ENCODE results near the gene MAPK13.
"Not testable (repeated sequence)": the region's sequence is repeated elsewhere in the genome, so short reads cannot be mapped to it uniquely, and the experiment has no call there.

Gene MAPK13

DNA sequence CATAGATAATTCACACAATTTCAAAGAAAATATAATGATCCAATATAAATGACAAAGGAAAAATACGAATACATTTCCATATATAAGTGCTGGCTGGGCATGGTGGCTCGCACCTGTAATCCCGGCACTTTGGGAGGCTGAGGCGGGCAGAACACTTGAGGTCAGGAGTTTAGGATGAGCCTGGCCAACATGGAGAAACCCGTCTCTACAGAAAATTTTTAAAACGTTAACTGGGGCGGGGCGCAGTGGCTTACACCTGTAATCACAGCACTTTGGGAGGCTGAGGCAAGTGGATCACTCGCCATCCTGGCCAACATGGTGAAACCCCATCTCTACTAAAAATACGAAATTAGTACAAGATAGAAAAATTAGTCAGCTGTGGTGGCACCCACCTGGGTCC, 14.9 kb upstream of the MAPK13 start:
- no peak for DNase-seq

DNA sequence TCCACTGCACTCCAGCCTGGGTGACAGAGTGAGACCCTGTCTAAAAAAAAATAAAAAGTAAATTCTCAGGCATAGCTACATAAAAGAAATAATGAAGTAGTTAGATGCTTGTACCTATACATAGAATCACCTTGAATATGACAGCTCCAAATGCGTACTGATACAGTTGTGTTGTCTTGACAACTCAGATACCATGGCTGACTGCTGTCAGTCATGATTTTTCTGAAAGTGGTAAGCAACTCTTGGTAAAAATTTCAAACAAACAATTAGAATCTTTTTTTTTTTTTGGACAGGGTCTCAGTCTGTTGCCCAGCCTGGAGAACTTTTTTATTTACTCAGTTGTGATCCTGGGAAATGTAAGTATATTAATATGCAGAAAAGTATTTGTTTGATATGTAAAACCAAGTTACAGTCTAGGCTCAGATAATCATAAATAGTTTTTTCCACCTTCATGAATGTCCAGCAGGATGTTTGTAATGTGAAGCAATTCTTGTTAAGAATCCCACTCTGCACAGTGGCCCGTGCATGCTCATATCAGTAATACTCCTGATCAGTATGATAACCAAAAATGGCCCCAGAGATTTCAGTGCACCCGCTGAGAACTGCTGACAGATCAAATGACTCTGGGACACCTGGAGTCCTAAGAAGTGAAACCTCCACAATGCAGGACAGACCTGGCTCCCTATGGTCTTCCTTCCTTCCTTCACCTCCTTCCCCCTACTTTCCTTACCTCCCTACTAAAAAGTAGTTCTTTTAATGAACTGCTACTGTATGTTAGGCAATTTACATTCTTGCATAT, 14.0 kb upstream of the MAPK13 start:
- DNase-seq, result no peak

DNA sequence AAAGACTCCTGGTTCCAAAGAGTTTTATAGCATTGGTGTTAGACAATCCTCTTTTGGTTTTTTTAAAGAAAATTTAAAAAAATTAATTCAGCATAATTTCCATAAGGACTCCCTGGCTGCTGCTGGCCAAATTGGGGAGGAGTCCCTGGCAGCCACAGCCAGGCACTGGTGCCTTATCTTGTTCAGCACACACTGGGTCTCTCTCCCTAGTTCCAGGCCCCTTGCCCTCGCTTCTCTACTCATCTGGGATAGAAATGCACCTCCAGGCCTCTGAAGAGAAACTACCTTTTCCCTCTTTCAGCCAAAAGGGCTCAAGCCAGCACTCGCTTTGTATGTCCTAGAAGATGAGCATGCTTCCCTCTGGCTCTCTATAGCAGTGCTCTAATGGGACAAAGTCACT, 13.4 kb upstream of the MAPK13 start:
- no peak for DNase-seq

DNA sequence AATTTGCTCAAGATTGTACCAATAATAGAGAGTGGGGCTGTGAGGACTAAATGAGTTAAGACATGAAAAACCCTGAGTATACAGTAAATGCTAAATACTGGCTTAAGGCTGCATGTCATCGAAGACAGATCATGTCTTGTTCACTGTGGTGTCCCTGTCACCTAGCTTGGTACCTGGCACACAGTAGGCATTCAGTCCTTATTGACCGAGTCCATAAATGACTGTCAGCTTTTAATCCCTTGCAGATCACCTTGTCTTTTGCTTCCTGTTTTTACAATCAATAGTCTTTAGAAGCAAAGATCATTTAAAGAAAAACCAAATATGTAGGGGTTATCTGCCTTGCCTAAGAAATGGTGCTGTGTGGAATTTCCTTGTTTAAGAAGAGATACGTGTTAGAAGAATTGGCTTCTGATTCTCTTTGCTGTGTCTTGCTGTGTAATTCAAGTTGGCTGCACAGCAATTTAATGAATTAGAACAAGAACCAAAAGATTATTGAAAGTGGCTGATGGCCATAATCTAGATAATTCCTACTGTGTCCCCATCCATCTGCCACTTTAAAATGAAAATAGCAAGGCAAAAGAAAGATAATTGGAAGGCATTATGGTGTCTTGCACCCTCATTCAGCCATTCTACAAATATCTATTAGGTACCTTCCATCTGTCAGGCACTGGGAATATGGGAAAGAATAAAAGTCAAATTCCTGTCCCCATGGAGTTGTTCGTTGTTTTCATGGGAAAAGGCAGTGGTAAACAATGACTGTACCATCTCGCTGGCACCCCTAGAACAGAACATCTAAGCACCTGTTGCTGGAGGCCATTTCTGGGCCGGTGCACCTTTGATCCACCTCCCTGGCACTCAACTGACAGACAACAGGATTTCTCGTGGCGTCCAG, 12.4 kb upstream of the MAPK13 start:
- no peak for DNase-seq

DNA sequence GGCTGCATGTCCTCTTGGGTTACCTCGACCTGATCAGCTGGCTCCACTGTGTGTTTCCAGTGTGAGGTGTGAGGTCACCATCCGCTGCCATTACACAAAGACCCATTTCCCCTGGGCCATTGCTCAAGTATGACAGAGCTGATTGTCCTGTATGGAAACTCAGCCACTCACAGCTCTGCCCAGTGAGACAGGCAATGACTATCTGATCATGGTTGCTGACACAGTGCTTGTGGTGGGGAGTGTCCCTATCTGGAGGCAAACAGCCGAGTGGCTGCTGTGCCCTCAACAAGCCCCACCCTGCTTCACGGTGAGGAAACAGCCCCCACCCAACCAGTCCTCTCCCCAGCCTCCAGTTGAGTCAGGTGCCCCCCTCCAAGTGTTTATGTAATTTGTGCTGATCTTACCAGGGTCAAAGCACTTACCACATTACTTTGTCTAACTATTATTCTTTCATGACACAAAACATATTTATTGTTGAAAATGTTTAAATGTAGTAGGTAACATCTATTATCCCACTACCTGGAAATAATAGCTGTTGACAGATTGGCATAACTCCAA, 11.7 kb upstream of the MAPK13 start:
- no peak for DNase-seq

DNA sequence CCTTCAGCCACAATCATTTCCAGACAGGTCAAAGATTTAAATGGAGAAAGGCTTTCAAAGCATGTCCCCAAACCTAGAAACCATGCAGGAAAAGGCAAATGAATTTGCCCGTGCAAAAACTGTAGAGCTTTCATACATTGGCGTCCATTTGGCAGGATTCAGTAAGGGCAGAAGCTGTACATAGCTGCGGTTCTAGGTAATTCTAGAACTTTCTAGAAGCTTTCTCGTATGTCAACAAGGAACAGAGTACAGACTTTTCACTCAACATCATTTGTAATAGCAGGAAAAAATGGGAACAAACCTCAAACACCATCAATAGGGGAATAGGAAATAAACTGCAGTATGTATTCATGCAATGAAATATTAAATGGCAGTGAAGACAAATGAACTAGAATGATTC, 11.1 kb upstream of the MAPK13 start:
- DNase-seq, result no peak

DNA sequence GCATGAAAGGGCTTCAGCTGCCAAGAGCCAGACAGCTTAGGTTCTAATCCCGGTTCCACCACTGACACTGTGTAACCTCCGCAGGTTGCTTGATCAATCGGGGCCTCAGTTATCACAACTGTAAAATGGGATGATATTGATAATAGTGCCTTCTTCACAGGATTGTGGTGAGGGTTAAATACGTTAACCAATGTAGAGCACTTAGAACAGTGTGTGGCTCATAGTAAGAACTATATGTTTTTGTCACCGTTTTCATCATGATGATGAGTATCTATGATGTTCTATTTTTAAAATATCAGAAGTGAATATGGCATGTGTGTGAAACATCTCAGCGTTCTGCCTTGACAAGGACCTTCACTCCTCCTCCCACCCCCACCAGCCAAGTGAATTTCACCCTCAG, 10.3 kb upstream of the MAPK13 start:
- DNase-seq, result no peak

DNA sequence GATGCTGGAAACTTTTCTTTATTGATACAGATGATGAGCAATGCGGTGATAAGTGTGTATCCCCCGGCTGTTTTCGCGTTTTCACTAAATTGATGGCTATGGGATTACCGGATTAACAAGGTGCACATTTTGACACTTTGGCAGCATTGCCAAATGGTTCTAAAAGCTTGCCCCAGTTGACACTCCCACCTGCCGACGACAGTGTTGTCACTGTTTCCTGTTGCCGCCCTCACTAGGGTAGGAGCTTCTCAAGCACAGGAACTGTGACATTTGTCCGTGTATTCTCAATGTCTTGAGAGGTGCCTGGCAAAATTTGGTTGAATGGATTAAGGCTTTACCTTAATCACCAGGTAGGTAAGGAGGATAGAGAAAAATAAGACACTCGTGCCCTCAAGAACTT, 9.8 kb upstream of the MAPK13 start:
- DNase-seq, result no peak

DNA sequence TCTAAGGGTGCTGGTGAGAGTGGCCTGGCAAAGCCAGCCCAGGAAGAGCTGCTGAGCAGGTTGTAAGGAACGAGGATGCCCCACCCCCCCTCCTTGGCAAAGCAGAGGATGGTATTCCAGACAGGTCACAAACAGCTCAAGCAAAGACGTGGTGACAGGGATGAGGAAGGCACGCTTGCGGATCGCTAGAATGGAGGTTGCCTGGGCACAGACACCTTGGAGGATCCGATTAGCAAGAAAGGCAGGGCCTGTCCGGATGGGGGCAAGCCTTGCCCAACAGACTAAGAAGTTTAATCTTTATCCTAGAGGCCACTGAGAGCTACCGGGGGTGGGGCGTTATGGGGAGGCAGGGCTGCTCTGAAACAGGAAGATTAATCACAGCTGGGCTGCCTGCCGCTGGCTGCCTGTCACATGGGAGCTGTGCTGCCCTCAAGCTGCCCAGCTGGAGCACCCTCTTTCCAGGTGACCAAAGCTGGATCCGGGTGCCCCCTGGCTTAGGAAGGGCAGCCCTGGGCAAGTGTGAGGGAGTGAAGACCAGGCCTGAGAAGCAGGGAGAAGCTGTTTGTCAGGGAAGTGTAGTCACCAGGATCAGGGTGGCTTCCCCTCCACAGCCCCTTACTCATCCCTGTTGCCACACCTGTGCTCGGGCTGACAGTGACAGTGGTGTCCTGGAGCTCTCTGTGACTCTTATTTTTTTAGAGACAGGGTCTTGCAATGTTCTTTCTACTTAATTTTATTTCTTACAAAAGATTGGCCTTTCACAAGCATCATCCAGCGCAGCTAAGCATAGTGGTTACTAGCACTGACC, 9.1 kb upstream of the MAPK13 start:
- DNase-seq, result no peak

DNA sequence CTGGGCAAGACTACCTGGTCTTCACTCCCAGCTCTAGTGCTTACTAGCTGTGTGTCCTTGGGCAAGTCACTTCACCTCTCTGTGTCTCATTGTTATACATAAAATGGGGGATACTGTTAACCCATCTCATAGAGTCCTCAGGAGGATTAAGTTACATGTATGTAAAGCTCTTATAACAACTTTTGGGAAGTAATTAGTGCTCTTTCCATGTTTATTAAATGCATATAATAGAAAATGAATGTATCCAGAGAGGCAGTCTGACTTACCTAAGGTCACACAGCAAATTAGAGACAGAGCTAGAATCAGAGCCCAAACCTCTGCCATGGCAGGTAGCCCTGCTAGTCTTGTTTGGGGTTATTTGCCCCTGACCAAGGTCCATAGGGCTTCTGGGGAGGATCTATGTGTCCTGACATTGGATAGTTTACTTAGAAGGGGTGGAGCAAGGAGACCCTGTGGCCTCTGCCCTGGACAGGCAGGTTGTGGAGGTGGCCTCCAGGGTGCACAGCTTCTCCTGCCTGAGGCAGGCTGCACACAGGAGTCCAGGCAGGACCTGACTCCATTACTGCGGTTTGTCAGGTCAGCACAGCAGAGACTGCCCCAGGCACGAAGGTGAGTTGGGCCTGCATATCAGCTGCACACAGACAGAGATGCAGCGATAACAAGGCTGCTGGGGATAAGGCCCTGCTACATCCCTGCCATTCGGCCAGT, 8.4 kb upstream of the MAPK13 start:
- no peak for DNase-seq

DNA sequence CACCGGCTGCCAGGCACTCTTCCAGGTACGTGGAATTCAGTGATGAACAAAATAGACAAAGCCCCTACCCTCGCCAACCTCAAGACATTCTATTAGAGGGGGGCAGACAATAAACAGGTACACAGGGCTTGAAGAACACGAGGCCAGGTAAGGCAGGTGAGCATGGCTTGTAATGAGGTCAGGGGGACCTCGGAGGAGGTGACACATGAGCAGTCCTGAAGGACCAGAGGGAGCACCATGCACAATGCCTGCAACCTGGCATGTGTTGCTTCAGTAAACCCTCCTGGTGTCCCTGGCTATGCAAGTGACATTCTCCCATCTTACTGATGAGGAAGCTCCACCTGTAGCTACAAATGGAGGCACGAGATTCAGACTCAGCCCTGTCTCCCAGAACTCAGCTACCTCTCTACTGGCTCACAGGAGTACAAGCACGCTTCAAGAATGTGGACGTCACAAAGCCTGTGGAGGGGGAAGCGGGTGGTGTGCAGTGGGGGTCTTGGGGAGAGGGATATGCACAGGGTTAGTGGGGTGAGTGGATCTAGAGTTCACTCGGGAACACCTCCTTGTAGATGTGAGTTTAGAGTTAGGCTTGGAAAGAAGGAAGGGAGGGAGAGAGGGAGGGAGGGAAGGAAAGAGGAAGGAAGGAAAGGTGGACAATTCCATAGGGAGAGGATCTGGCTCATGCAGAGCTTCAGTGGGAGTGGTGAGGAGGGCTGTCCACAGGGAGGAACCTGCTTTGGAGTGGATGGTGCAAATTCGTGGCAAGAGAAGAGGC, 7.6 kb upstream of the MAPK13 start:
- no peak for DNase-seq

DNA sequence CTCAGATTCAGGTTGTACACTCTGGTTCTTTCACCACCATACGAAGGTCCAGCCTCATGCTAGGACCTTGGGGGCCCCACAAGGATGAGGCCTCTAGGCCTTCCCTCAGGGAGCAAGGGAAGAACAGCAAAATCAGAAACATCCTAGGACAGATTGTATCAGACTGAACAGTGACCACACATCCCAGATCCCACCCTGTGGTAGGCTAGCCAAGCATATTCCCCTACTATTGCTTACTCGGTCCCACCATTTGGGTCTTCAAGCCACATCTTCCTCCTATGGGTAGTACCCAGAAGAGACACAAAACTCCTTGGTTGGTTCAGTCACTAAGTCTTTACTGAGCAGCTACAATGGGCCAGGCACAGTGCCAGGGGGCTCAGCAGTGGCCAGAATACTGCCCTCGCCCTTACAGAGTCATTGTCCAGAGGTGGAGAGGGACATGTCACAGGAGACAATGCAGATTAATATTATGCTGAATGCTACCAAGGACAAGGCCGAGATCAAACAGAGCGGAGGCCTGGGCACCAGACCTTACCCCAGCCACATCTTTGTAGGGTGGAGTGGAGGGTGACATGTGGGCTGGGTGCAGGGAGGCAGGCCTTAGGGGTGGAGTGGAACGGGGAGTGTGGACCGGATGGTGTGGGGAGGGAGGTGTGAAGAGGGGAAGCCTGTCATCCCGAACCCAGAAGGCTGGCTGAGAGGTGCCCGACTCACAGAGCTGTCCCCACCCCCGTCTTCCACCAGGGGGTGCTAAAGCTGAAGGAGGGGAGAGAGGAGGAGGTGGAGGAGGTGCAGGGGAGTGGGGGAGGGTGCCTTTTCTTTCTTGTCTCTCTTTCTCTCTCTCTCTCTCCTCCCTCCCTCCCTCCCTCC, 6.8 kb upstream of the MAPK13 start:
- peak; percentile 77 for DNase-seq

DNA sequence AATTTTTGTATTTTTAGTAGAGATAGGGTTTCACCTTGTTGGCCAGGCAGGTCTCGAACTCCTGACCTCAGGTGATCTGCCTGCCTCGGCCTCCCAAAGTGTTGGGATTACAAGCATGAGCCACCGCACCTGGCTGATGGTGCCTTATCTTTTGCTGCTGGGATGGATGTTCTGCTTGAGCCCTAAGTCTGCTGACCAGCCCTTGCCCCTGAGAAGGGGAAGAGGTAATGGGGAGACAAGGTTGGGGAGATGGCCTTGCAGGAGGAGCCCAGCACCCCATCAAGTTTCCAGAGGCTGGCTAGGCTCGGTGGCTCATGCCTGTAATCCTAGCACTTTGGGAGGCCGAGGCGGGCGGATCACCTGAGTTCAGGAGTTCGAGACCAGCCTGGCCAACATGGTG, 6.0 kb upstream of the MAPK13 start:
- not testable (repeated sequence) for DNase-seq

DNA sequence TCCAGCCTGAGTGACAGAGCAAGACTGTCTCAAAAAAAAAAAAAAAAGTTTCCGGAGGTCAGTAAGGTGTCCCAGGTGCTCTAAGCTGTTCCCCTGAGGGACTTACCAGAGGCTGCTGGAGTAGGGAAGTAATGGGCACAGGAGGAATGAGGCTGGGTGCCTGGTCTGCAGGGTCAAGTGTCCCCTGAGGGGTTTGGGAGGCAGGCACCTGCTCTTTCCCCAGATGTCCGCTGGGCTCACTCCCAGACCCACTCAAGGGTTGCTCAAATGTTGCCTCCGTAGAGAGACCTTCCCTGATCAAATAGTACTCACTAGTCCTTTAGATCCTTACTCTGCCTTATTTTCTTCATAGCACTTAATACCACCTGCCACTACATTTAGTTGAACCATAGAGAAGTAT, 5.4 kb upstream of the MAPK13 start:
- DNase-seq, result no peak

DNA sequence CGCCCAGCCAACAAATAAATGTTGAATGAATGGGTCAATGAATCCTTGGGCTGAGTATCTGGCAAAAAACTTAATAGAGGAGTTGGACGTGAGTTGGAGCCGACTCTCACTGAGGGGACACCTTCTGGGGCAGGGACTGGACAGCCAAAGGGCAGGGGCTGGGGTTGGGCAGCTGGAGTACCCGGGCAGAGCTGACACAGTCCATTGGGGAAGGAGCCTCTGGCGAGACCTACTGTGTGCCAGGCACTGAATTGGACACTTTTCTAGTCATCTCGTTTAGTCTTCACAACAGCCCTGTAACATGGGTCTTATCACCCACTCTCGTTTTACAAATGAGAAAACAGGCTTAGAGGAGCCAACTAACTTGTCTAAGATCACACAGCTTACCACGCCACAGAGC, 4.7 kb upstream of the MAPK13 start:
- no peak for DNase-seq

DNA sequence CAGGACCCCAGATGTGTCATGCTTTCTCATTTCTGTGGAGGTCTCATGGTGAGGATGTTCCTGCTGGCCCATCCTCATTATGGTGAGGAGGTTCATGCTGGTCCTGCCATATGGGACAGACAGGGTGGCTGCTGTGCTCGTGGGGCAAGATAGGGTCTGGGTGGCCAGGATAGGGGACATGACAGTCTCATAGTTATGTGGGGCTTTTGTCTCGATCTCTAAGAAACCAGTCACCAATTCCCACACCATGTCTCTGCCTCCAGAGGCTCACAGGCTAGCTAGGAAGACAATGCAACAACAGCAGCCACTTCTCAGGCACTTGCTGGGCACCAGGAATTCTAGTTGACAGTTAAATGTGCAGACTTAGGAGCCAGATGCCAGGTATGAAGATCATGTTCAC, 4.2 kb upstream of the MAPK13 start:
- DNase-seq, result no peak

DNA sequence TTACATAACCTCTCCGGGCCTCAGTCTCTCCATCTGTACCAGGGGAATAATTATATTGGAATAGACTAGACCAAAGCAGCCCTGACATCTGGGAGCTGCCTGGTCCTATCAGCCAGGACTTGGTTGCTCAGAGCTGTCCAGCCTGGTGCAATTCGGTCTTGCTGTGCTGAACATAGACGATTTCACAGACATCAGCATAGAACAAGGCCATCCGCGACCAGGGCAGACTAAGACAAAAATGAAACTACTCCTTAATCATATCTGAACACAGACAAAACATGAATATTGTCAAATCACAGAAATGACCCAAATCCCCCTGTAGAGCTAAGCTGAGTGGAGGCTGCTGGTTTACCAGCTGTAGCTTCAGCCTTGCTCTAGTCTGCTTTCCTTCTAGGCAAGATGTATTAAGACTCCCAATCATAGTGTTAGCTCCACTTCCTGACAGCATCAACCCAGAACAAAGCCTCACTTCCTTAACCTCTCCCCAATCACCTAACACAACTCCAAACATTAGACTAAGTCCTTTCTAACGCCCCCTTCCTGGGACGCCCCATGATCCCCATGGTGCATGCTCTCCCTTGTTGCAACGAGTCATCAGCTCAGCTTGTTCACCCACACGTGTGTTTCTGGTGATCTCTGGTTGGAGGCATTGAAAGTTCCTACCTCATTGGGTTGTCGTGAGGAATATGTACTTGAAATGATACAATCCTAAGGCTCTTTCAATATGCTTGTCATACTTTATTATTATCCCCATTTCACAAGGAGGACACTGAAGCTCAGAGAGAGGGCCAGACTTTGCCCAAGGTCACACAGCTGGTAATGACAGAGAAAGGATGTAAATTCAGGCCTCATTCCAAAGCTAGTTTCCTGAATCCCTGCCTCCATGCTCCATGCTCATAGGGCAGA, 3.5 kb upstream of the MAPK13 start:
- no peak for DNase-seq

DNA sequence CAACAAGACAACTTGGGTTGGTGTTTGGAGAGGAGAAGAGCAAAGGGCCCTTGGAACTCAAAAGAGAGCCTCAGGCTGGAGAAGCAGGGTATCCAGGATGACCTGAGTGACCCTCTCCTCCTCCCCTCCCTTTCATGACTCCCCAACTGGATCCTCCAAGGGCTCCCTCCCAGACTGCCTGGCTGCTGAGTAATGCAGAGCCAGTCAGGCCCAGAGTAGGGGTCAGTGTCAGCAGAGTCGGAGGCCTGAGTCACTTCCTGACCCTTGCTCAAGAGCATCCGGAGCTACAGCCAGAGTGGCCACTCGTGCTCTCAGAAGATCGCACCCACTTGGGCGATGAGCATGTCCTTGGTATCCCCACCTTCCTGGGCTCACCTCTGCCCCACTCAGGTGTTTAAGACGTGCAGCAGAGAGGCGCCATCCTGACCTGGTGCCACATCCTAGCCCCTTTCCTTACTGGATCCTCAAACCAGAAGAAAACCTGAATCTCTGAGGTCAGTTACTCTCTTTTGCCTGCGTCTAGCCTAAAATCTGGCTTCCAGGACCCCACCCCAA, 2.8 kb upstream of the MAPK13 start:
- no peak for DNase-seq

DNA sequence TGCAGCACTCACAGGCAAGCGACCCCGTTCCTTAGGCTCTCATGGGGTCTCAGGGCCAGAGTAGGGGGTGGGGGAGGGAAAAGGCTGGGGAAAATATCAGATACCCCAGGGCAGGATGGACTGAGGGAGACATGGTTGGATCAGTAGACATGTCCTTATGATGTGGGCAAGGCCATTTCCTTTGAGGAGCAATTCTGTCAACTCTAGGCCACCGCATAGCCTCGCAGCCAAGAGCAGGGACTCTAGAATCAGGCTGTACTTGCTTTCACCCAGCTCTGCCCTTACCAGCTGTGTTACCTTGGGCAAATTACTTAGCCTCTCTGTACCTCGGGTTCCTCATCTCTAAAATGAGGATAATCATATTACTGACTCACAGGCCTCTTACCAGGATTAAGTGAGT, 2.2 kb upstream of the MAPK13 start:
- no peak for DNase-seq

Measured in right hindlimb (tissue), 1 donor.